Globus pallidus (tissue), 1 donor: ENCODE measurements around the gene ZNF738.

Source experiments
- DNase-seq: peaks from one replicate; pipeline ENCODE4 v3.0.0-alpha.2; 2015; ENCODE audit warnings: low spot score

ZNF738 gene

GRCh38 chr19:21423057-21424041, 64.5 kb downstream of the ZNF738 start:
- no peak for DNase-seq
